Measurements from ENCODE around the gene TK2. TPM values are rescaled to one million over a fixed set of nuclear protein-coding genes. Genes with fewer than 3 reads are reported as not detected.
"Not testable (repeated sequence)": the region's sequence is repeated elsewhere in the genome, so short reads cannot be mapped to it uniquely, and the experiment has no call there.

Gene TK2
- polyA plus RNA-seq, 6 donors from 2014 or later, result 1.8 to 5.9 (median 3.8) TPM

DNA sequence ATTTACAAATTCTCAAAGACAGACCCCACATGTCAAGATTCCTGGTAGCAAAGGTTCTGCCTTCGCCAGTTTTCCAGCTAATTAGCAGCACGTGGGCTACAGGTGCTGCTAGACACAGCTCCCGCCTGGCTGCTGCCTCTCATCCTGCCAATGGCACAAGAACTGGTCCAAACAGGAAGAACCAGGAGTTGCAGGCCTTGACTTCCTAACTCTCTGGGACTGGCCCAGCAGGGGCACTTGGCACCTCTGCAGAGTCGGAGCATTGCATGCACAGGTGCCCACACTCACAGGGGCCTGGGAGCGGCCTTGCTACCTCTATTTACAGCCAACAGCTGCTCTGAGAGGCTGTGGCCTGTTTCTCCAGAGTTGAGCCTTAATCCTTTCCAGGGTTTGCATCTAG, 39.6 kb downstream of the TK2 start:
- peaks cover 0 to 12% (median 0%) of the 10 kb centered on the region in 3 donors for H3K27me3 Mint-ChIP-seq
- peaks cover 14 to 25% (median 15%) of the 10 kb centered on the region in 3 donors for H3K4me1 Mint-ChIP-seq
- ATAC-seq (ENCODE audit: low read depth in 2 of 2) (no peak), DNase-seq (no peak)
- H3K27ac Mint-ChIP-seq, result no peak overlapping the region
- no peaks in the 10 kb centered on the region for H3K36me3 Mint-ChIP-seq
- H3K4me3 Mint-ChIP-seq, result no peak overlapping the region
- H3K9me3 Mint-ChIP-seq, result no peaks in the 10 kb centered on the region

DNA sequence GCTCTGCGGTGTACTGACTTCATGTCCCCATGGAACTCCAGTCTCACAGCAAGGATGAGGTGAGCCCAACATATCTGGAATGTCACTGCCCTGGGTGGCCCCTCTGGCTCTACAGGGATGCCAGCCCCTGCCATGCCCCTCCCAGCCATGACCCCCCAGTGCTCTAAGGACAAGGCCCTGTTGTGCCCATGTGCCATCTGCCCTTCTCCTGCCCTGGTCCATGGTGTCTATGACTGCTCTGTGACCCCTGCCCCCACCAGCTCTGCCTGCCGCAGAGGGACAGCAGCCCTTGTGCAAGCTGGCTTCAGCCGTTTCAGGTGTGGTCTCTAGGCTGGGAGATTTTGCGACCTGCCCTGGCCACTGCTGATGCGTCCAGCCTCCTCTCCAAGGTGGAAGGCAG, 40.3 kb downstream of the TK2 start:
- H3K4me3 Mint-ChIP-seq, result no peak overlapping the region
- H3K4me1 Mint-ChIP-seq, result peaks cover 7 to 20% (median 15%) of the 10 kb centered on the region in 3 donors
- H3K27me3 Mint-ChIP-seq, result peaks cover 0 to 12% (median 0%) of the 10 kb centered on the region in 3 donors
- DNase-seq (no peak), ATAC-seq (ENCODE audit: low read depth in 2 of 2) (no peak)
- no peak overlapping the region for H3K27ac Mint-ChIP-seq
- H3K36me3 Mint-ChIP-seq, result no peaks in the 10 kb centered on the region
- H3K9me3 Mint-ChIP-seq, result no peaks in the 10 kb centered on the region

DNA sequence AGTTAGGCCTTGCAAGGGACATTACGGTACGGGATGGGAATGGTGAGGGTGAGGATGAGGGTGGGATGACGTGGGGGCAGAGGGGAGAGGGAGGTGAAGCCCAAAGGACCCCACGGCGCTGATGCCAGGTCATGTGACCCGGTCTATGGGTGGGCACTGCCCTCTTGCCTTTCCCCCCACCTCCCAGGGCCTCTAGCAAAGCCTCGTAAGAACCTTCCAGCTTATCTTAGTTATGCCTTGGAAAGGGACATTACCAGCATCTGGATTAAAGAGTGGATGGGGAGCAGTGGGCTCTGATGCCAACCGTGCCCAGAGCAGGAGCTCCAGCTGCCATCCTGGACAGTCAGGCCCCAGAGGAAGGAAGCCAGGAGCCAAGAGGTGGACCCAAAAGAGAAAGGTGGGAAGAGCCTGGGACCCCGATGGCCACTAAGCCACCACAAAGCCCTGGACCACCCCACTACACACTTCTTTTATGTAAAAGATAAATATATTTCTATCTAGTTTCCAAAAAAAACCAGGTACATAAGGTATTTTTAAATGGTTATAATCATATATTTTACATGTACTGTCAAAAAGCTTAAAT, 40.9 kb downstream of the TK2 start:
- no peak overlapping the region for H3K4me3 Mint-ChIP-seq
- H3K27me3 Mint-ChIP-seq, result peaks cover 0 to 12% (median 0%) of the 10 kb centered on the region in 3 donors
- ATAC-seq (ENCODE audit: low read depth in 2 of 2), result no peak
- no peak for DNase-seq
- H3K36me3 Mint-ChIP-seq, result no peaks in the 10 kb centered on the region
- peak overlapping the region in 1 of 6 donors; percentile 88 for H3K27ac Mint-ChIP-seq
- H3K4me1 Mint-ChIP-seq, result peaks cover 6 to 17% (median 15%) of the 10 kb centered on the region in 3 donors
- H3K9me3 Mint-ChIP-seq, result no peaks in the 10 kb centered on the region

DNA sequence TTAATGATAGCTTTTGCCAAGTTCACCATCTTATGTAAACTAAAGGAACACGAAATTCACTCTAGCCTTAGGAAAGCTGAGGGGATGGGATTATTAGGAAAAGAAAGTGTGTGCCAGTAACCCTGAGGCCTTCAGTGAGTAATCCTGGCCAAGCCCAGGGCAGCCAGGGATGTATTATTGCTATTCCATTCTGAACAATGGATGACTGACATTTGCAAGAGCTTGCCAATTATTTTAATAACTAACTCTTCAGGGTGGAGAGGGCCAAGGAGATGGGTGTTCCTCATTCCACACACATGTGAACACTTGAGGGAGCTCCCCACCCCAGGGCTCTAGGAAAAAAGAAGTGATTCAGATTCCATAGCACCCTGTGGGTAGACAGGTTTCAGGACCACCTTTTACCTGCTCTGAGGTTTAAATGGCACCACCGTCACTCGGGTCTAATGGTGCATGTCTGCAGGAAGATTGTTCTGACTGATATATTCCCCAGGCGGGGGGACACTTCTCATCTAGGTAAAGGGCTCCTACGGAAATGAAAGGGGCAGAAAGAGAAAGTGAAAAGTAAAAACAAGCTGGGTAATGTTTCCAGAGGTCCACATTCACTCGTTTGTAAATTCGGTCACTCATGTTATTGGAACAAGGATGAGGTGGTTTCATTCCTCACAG, 41.5 kb downstream of the TK2 start:
- no peaks in the 10 kb centered on the region for H3K36me3 Mint-ChIP-seq
- H3K27me3 Mint-ChIP-seq, result peaks cover 0 to 12% (median 0%) of the 10 kb centered on the region in 3 donors
- peak; percentile 23 to 35 for ATAC-seq (ENCODE audit: low read depth in 2 of 2)
- H3K27ac Mint-ChIP-seq, result peak overlapping the region in 1 of 6 donors; percentile 64
- no peak for DNase-seq
- H3K4me1 Mint-ChIP-seq, result peaks cover 6 to 17% (median 15%) of the 10 kb centered on the region in 3 donors
- H3K9me3 Mint-ChIP-seq, result no peaks in the 10 kb centered on the region
- H3K4me3 Mint-ChIP-seq, result peak overlapping the region in 1 of 8 donors; percentile 44

DNA sequence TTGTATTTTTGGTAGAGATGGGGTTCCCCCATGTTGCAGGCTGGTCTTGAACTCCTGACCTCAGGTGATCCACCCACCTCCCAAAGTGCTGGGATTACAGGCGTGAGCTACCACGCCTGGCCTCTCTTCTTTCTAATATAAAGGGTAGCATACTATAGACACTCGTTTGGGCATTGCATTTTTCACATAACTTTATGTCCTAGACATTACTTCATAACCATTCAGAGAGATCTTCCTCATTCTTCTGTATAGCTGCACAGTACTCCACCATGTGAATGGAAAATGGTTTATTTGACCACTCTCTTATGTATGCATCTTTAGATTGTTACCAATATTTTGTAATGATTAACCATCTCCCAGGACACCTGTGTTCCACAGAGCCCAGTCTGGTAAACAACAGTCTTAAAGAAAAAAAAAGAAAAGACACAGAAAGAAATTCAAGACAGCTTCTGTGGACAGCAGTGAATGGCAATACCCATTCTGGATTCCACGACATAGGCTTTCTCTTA, 42.1 kb downstream of the TK2 start:
- peaks cover 6 to 16% (median 12%) of the 10 kb centered on the region in 3 donors for H3K4me1 Mint-ChIP-seq
- ATAC-seq (ENCODE audit: low read depth in 2 of 2) (no peak), DNase-seq (no peak)
- no peaks in the 10 kb centered on the region for H3K36me3 Mint-ChIP-seq
- no peaks in the 10 kb centered on the region for H3K9me3 Mint-ChIP-seq
- peak overlapping the region in 3 of 6 donors; percentile 44 to 64 (median 51) for H3K27ac Mint-ChIP-seq
- H3K27me3 Mint-ChIP-seq, result peaks cover 0 to 7% (median 0%) of the 10 kb centered on the region in 3 donors
- H3K4me3 Mint-ChIP-seq, result no peak overlapping the region

DNA sequence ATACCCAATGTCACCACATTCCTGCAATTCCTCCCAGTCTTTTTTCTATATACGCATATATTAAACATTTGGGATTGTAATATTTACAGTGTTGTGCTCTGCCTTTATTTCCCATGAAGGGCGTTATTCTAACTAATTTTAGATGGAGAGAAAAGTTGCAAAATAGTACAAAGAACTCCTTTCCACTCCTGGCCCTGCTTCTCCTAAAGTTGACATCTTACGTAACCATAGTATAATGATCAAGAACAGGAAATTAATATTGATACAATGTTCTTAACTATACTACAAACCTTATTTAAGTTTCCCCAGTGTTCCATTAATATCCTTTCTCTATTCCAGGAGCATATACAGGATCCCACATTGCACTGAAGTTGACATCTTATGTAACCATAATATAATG, 46.3 kb downstream of the TK2 start:
- DNase-seq, result no peak
- Mint-ChIP-seq H3K4me3 (no peak overlapping the region), H3K9me3 (peaks cover 0 to 3% (median 0%) of the 10 kb centered on the region in 7 donors), H3K36me3 (no peaks in the 10 kb centered on the region), H3K4me1 (peaks cover 11 to 14% (median 11%) of the 10 kb centered on the region in 3 donors), H3K27ac (no peak overlapping the region), H3K27me3 (no peaks in the 10 kb centered on the region)
- no peak for ATAC-seq (ENCODE audit: low read depth in 2 of 2)

DNA sequence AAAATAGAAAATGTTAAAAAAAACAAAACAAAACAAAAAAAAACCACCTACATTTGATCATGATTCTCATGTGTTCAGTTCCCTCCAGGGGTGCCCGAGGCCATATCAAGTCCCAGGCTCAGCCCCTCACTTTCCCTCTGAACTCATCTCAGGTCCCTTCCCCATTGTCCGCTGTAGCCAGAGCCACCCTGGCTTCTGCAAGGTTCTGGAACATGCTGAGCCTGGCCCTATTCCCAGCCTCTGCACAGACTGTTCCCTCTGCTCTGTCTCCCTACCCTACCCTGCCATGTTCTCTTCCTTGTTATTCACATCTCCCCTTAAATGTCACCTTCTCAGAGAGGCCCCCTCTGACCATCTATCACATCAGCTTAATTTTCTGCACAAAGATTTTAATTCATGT, 46.9 kb downstream of the TK2 start:
- H3K27ac Mint-ChIP-seq, result peak overlapping the region in 1 of 6 donors; percentile 6
- no peaks in the 10 kb centered on the region for H3K27me3 Mint-ChIP-seq
- no peaks in the 10 kb centered on the region for H3K36me3 Mint-ChIP-seq
- no peak for ATAC-seq (ENCODE audit: low read depth in 2 of 2)
- DNase-seq, result no peak
- H3K9me3 Mint-ChIP-seq, result peaks cover 0 to 3% (median 0%) of the 10 kb centered on the region in 7 donors
- no peak overlapping the region for H3K4me3 Mint-ChIP-seq
- H3K4me1 Mint-ChIP-seq, result peaks cover 5 to 14% (median 6%) of the 10 kb centered on the region in 3 donors

DNA sequence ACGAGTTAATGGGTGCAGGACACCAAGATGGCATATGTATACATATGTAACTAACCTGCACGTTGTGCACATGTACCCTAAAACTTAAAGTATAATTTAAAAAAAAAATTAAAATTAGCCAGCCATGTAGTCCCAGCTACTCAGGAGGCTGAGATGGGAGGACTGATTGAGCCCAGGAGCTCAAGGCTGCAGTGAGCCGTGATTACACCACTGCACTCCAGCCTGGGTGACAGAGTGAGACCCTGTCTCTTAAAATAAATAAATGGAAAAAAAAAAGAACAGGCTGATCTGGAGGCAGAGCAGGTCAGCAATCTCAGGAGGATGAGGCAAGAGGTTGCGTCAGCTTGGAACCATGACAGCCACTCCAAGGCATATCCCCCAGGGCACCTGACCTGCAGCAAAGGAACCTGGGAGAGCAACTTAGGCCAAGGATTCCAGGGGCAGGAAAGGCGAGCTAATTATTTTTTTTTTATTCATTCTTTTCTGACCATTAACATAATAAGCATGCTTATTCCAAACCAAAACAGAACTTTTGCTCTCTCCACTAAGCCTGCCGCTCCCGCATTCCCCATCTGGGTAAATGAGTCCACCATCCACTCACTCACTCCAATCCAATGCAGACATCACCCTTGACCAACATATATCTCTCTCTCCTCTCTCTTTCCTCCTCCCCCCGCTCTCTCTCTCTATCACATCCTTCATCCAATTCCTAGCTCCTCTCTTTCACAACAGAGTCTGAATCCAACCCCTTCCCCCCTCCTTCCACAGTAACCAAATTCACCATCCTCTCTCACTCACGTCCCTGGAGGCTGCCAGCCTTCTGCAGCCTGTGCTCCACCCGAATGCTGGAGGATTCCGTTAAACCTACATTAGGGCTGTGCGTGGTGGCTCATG, 47.7 kb downstream of the TK2 start:
- Mint-ChIP-seq H3K9me3 (peaks cover 0 to 3% (median 1%) of the 10 kb centered on the region in 7 donors), H3K4me3 (no peak overlapping the region), H3K27ac (peak overlapping the region in 1 of 6 donors; percentile 42), H3K36me3 (no peaks in the 10 kb centered on the region), H3K4me1 (peaks cover 0 to 14% (median 6%) of the 10 kb centered on the region in 3 donors), H3K27me3 (no peaks in the 10 kb centered on the region)
- DNase-seq, result no peak
- no peak for ATAC-seq (ENCODE audit: low read depth in 2 of 2)

DNA sequence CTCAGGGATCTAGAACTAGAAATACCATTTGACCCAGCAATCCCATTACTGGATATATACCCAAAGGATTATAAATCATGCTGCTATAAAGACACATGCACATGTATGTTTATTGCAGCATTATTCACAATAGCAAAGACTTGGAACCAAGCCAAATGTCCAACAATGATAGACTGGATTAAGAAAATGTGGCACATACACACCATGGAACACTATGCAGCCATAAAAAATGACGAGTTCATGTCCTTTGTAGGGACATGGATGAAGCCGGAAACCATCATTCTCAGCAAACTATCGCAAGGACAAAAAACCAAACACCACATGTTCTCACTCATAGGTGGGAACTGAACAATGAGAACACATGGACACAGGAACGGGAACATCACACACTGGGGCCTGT, 48.4 kb downstream of the TK2 start:
- H3K27me3 Mint-ChIP-seq; ATAC-seq (ENCODE audit: low read depth in 2 of 2); DNase-seq; H3K36me3 Mint-ChIP-seq; H3K4me3 Mint-ChIP-seq; H3K9me3 Mint-ChIP-seq; H3K27ac Mint-ChIP-seq: not testable (repeated sequence)
- H3K4me1 Mint-ChIP-seq, result peaks cover 0 to 14% (median 6%) of the 10 kb centered on the region in 3 donors

DNA sequence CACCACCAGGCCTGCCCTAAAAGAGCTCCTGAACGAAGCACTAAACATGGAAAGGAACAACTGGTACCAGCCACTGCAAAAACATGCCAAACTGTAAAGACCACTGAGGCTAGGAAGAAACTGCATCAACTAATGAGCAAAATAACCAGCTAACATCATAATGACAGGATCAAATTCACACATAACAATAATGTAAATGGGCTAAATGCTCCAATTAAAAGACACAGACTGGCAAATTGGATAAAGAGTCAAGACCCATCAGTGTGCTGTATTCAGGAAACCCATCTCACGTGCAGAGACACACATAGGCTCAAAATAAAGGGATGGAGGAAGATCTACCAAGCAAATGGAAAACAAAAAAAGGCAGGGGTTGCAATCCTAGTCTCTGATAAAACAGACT, 52.0 kb downstream of the TK2 start:
- Mint-ChIP-seq H3K27me3 (peaks cover 0 to 12% (median 8%) of the 10 kb centered on the region in 3 donors), H3K4me1 (peaks cover 5 to 14% (median 5%) of the 10 kb centered on the region in 3 donors)
- not testable (repeated sequence) for DNase-seq; H3K27ac Mint-ChIP-seq; ATAC-seq (ENCODE audit: low read depth in 2 of 2); H3K36me3 Mint-ChIP-seq; H3K9me3 Mint-ChIP-seq; H3K4me3 Mint-ChIP-seq

DNA sequence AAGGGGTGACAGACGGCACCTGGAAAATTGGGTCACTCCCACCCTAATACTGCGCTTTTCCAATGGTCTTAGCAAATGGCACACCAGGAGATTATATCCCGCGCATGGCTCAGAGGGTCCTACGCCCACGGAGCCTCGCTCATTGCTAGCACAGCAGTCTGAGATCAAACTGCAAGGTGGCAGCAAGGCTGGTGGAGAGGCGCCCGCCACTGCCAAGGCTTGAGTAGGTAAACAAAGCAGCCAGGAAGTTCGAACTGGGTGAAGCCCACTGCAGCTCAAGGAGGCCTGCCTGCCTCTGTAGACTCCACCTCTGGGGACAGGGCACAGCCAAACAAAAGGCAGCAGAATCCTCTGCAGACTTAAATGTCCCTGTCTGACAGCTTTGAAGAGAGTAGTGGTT, 53.7 kb downstream of the TK2 start:
- not testable (repeated sequence) for ATAC-seq (ENCODE audit: low read depth in 2 of 2); H3K36me3 Mint-ChIP-seq; H3K4me3 Mint-ChIP-seq; H3K27ac Mint-ChIP-seq; H3K9me3 Mint-ChIP-seq; DNase-seq
- Mint-ChIP-seq H3K27me3 (peaks cover 0 to 12% (median 8%) of the 10 kb centered on the region in 3 donors), H3K4me1 (peaks cover 5 to 14% (median 6%) of the 10 kb centered on the region in 3 donors)

DNA sequence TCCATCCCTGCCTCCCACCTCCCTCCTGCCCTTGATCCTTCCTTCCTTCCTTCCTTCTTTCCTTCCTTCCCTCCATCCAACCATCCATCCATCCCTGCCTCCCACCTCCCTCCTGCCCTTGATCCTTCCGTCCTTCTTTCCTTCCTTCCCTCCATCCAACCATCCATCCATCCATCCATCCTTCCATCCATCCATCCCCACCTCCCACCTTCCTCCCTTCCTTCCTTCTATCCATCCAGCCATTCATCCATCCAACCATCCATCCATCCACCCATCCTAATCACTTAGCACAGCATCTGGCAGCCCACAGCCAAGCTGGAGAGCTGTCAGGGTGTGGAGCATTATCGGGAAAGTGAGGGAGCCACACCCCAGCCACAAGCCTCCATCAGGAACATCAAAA, 54.5 kb downstream of the TK2 start:
- H3K27me3 Mint-ChIP-seq, result peaks cover 0 to 12% (median 8%) of the 10 kb centered on the region in 3 donors
- DNase-seq (no peak), ATAC-seq (ENCODE audit: low read depth in 2 of 2) (no peak)
- H3K27ac Mint-ChIP-seq, result no peak overlapping the region
- H3K36me3 Mint-ChIP-seq, result no peaks in the 10 kb centered on the region
- H3K4me1 Mint-ChIP-seq, result peaks cover 8 to 22% (median 14%) of the 10 kb centered on the region in 3 donors
- peaks cover 0 to 7% (median 3%) of the 10 kb centered on the region in 7 donors for H3K9me3 Mint-ChIP-seq
- no peak overlapping the region for H3K4me3 Mint-ChIP-seq

DNA sequence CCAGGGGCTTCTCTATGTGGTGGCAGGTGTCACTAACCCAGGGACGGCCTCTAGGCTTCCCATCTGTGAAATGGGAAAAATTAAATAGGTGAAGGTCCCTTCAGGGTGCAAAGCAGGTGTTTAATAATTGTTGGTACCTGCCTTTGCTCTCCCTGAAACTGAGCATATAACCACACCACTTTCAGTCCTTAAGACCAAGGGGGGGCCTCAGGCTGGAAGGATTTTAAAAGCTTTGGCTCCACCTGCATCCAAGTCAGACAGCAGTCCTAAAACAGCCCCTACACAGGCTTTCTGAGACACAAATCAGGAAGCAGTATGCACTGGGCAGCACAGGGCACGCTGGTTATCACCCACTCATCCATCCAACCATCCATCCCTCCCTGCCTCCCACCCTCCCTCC, 55.0 kb downstream of the TK2 start:
- H3K9me3 Mint-ChIP-seq, result peaks cover 0 to 7% (median under 1%) of the 10 kb centered on the region in 7 donors
- H3K27ac Mint-ChIP-seq, result no peak overlapping the region
- H3K36me3 Mint-ChIP-seq, result no peaks in the 10 kb centered on the region
- DNase-seq (no peak), ATAC-seq (ENCODE audit: low read depth in 2 of 2) (no peak)
- H3K4me1 Mint-ChIP-seq, result peaks cover 9 to 20% (median 12%) of the 10 kb centered on the region in 3 donors
- no peak overlapping the region for H3K4me3 Mint-ChIP-seq
- H3K27me3 Mint-ChIP-seq, result peaks cover 0 to 12% (median 8%) of the 10 kb centered on the region in 3 donors
